LNCAP (cell line): ENCODE measurements around the gene DPYD.
A peak's percentile ranks its signal among the peaks of the same experiment; 100 is the strongest.

Experiments used
- CTCF ChIP-seq: fragments of 450-650 bp; IDR thresholded peaks from 2 replicates; pipeline ENCODE4 v1.5.1; 2017; ENCODE audit warnings: mild to moderate bottlenecking

The DPYD gene

GRCh38 chr1:97680470-97680869 lies 240.4 kb downstream of the DPYD start:
- TF ChIP-seq CTCF: no peak

- no peak for TF ChIP-seq CTCF
Observed at GRCh38 chr1:97677702-97678101, 243.1 kb downstream of the DPYD start.

GRCh38 chr1:97674517-97674916 lies 246.3 kb downstream of the DPYD start:
- TF ChIP-seq CTCF: no peak

DNA sequence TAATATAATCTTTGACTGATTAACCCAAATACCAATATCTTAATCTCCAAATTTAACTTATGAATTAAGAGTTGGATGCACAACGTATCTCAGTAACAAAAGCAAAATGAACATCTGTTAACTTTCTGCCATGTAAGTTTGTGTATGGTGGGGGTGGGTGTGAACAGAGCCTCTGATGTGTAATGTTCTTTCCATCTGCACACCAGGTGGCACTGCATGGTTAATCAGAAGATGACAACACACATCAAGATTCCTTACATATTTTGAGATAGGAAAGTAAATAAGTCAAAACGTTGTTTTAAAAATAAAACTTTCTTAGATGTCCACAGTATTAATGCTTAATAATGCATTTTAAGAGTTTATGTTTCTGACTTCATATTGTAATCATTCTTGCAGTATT lies 251.9 kb downstream of the DPYD start:
- TF ChIP-seq CTCF: peak; percentile 33; the same call in 1 of the 2 replicates

GRCh38 chr1:97660431-97661105 lies 260.3 kb downstream of the DPYD start:
- no peak for TF ChIP-seq CTCF

DNA sequence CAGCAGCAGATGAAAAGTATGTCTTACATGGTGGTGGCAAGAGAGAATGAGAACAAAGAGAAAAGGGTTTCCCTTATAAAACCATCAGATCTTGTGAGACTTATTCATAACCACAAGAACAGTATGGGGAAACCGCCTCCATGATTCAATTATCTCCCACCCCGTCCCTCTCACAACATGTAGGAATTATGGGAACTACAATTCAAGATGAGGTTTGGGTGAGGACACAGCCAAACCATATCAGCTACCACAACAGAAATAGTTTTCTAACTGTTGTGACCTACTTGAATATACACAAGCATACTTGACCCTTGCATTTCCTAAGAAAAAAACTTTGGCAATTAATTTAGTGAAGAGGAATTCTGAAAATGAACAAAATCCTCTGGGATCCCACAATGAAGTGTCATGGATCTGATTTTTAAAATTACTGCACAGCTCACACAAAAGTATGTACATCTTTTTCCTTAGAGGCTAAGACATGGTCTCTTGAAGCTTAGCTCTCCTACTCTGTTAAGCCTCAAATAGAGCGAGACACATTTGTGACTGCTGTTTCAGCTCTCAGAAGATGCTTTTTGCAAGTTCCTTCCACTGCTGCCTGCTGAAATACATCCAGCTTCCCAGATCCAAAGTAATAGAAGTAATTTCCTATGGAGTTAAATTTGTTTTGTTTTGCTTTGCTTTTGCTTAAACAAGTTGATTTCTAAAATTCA lies 265.8 kb downstream of the DPYD start:
- TF ChIP-seq CTCF: no peak

DNA sequence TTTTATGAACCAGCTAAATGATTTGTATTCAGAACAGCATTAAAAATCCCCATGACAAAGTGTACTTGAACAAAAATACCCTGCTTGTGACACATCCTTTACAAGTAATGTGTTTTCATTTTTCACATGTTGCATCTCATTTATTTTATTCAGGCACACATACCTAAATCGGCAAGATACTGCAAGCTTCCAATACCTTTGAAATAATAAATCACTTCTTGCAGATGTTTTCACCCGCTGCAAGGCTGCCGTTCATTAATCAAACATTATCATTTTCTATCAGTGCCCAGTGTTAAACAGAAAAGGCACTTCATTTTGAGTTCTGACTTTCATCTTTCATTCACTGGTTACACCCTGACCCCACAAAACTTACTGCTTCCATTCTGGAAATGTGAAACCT lies 269.6 kb downstream of the DPYD start:
- TF ChIP-seq CTCF: no peak
